Mesendoderm (in vitro differentiated cells): ENCODE measurements around the gene CCL2.
A peak's percentile ranks its signal among the peaks of the same experiment; 100 is the strongest.

Source experiments
- DNase-seq: peaks from one replicate; pipeline ENCODE4 v3.0.0; 2013
- H2AK5ac ChIP-seq: 2 replicates; pipeline ENCODE4 v1.6.1; 2013; ENCODE audit warnings: low read length, inconsistent platforms
- H2BK120ac ChIP-seq: 2 replicates; pipeline ENCODE4 v1.6.1; 2013; ENCODE audit warnings: low read depth, mild to moderate bottlenecking, low read length, moderate library complexity, mixed read lengths
- H2BK15ac ChIP-seq: replicated peaks from 2 replicates; pipeline ENCODE4 v1.6.1; 2013; ENCODE audit warnings: low read depth, mild to moderate bottlenecking, moderate library complexity
- H2BK5ac ChIP-seq: 2 replicates; pipeline ENCODE4 v1.6.1; 2013; ENCODE audit warnings: low read length, inconsistent platforms
- H3K18ac ChIP-seq: 2 replicates; pipeline ENCODE4 v1.6.1; 2013; ENCODE audit warnings: mild to moderate bottlenecking, low read length, mixed read lengths
- H3K23ac ChIP-seq: one replicate; pipeline ENCODE4 v1.6.1; 2013; ENCODE audit warnings: low read length
- H3K27ac ChIP-seq: 2 replicates; pipeline ENCODE4 v1.5.1; 2013; ENCODE audit warnings: low read depth, mild to moderate bottlenecking, inconsistent platforms, low read length, moderate library complexity
- H3K27me3 ChIP-seq: 2 replicates; pipeline ENCODE4 v1.6.1; 2013; ENCODE audit warnings: low read length, control low read depth, mild to moderate bottlenecking, inconsistent platforms; ENCODE audit not compliant: insufficient read depth, poor library complexity
- H3K36me3 ChIP-seq: 2 replicates; pipeline ENCODE4 v1.6.1; 2013; ENCODE audit warnings: low read length, inconsistent platforms; ENCODE audit not compliant: control insufficient read depth, insufficient read depth
- H3K4ac ChIP-seq: one replicate; pipeline ENCODE4 v1.6.1; 2013; ENCODE audit warnings: low read depth, mild to moderate bottlenecking, low read length, moderate library complexity
- H3K4me1 ChIP-seq: 2 replicates; pipeline ENCODE4 v1.6.1; 2013; ENCODE audit warnings: low read depth, low read length, inconsistent platforms; ENCODE audit not compliant: control insufficient read depth
- H3K4me2 ChIP-seq: 2 replicates; pipeline ENCODE4 v1.6.1; 2013; ENCODE audit warnings: low read length
- H3K4me3 ChIP-seq: 2 replicates; pipeline ENCODE4 v1.5.1; 2013; ENCODE audit warnings: mild to moderate bottlenecking, low read length
- H3K56ac ChIP-seq: one replicate; pipeline ENCODE4 v1.6.1; 2013; ENCODE audit warnings: low read length
- H3K79me1 ChIP-seq: 2 replicates; pipeline ENCODE4 v1.6.1; 2013; ENCODE audit warnings: low read length, inconsistent platforms
- H3K79me2 ChIP-seq: 2 replicates; pipeline ENCODE4 v1.6.1; 2013; ENCODE audit warnings: mild to moderate bottlenecking, low read length; ENCODE audit not compliant: control insufficient read depth, insufficient read depth
- H3K9ac ChIP-seq: 2 replicates; pipeline ENCODE4 v1.6.1; 2013; ENCODE audit warnings: low read length, inconsistent platforms
- H4K5ac ChIP-seq: one replicate; pipeline ENCODE4 v1.6.1; 2013; ENCODE audit warnings: low read length
- H4K8ac ChIP-seq: one replicate; pipeline ENCODE4 v1.6.1; 2013; ENCODE audit warnings: low read depth, mild to moderate bottlenecking, control low read depth, low read length, moderate library complexity
- WGBS: extraction: QIAGEN DNeasy Blood & Tissue Kit; methylation state at CpG from one replicate; pipeline ENCODE4 v1.1.7; 2013; ENCODE audit warnings: low lambda C conversion rate, missing lambda C conversion rate; ENCODE audit not compliant: insufficient coverage; ENCODE audit errors: extremely low coverage; 5-methylcytosine and 5-hydroxymethylcytosine counted together

Gene CCL2

DNA sequence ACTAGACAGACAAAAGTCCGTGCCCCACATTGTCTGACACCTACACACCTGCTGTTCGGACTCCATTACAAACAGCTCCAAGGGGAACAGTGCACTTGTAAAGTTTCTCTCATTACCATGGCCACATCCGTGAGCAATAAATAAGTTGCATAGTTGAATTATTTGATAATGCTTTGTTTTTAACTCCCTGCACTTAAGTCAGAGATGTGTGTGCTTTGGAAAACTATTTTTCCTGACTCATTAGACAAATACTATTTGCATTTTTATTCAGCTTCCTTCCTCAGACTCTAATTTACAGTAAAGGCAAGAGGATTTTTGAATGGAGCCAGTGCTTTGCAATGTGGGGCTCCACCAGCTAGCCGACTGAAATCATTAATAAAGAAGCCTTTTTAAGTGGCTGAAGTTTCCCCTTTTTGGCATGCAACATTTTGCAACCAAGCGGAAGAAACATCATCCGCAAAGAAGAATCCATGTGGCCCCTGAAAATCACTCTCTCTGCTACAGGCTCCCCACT lies 6.5 kb upstream of the CCL2 start:
- Histone ChIP-seq H3K27me3 (no peaks in the 10 kb centered on the region), H3K36me3 (no peaks in the 10 kb centered on the region), H3K27ac (no peak overlapping the region), H3K4me3 (no peak overlapping the region), H3K4me2 (no peak overlapping the region), H4K5ac (no peak overlapping the region), H2BK5ac (no peak overlapping the region), H3K4me1 (peaks cover 19% of the 10 kb centered on the region), H3K23ac (no peak overlapping the region), H3K79me2 (no peaks in the 10 kb centered on the region), H3K56ac (no peak overlapping the region), H3K18ac (no peak overlapping the region), H3K4ac (no peak overlapping the region), H2BK120ac (no peak overlapping the region), H2AK5ac (no peak overlapping the region), H3K9ac (no peak overlapping the region), H3K79me1 (no peaks in the 10 kb centered on the region), H2BK15ac (no peak overlapping the region), H4K8ac (no peak overlapping the region)
- no CpG with 5 or more reads among the region's 6 CpGs for WGBS
- no peak for DNase-seq

GRCh38 chr17:34249061-34249460 lies 6.0 kb upstream of the CCL2 start:
- H3K56ac ChIP-seq: no peak overlapping the region
- peaks cover 19% of the 10 kb centered on the region for H3K4me1 ChIP-seq
- H3K36me3 ChIP-seq: no peaks in the 10 kb centered on the region
- H3K79me2 ChIP-seq: no peaks in the 10 kb centered on the region
- no peak overlapping the region for H3K4me3 ChIP-seq
- H2BK5ac ChIP-seq: no peak overlapping the region
- H3K23ac ChIP-seq: no peak overlapping the region
- no peak overlapping the region for H3K9ac ChIP-seq
- H3K4me2 ChIP-seq: no peak overlapping the region
- no peak overlapping the region for H3K27ac ChIP-seq
- no peak overlapping the region for H4K5ac ChIP-seq
- DNase-seq: no peak
- no peak overlapping the region for H2BK120ac ChIP-seq
- H2AK5ac ChIP-seq: no peak overlapping the region
- no peaks in the 10 kb centered on the region for H3K27me3 ChIP-seq
- no CpG with 5 or more reads among the region's 1 CpG for WGBS
- H2BK15ac ChIP-seq: no peak overlapping the region
- H3K18ac ChIP-seq: no peak overlapping the region
- no peaks in the 10 kb centered on the region for H3K79me1 ChIP-seq
- H3K4ac ChIP-seq: no peak overlapping the region
- H4K8ac ChIP-seq: no peak overlapping the region

- no peak overlapping the region for H4K8ac ChIP-seq
- no peak overlapping the region for H2AK5ac ChIP-seq
- H4K5ac ChIP-seq: no peak overlapping the region
- WGBS: no CpG with 5 or more reads among the region's 1 CpG
- no peaks in the 10 kb centered on the region for H3K27me3 ChIP-seq
- no peaks in the 10 kb centered on the region for H3K79me2 ChIP-seq
- no peak for DNase-seq
- H3K4me2 ChIP-seq: no peak overlapping the region
- no peak overlapping the region for H2BK5ac ChIP-seq
- no peaks in the 10 kb centered on the region for H3K36me3 ChIP-seq
- H2BK120ac ChIP-seq: no peak overlapping the region
- H3K79me1 ChIP-seq: no peaks in the 10 kb centered on the region
- no peak overlapping the region for H3K9ac ChIP-seq
- H3K18ac ChIP-seq: no peak overlapping the region
- no peak overlapping the region for H3K4me3 ChIP-seq
- H3K56ac ChIP-seq: no peak overlapping the region
- H3K23ac ChIP-seq: no peak overlapping the region
- H3K4me1 ChIP-seq: peaks cover 21% of the 10 kb centered on the region
- no peak overlapping the region for H3K4ac ChIP-seq
- H2BK15ac ChIP-seq: no peak overlapping the region
- H3K27ac ChIP-seq: no peak overlapping the region
Measured at GRCh38 chr17:34249478-34249877, 5.6 kb upstream of the CCL2 start.

DNA sequence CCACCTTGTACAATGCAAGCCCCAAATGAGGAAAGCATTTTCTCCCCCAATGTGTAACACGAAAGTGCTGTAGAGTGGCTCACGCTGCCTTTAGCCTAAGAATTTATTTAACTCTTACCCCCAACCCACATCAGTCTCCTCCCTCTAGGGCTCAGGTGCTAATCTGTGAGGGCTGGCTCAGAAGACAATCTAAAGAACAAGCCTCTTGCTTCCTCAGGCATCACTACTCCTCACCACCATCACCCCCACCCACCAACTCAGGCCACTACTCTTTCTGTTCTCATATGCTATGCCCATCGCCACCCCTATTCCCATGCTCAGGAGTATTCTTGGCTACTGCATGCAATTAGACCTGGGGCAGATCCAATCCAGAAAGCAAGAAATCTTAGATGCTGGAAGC lies 3.9 kb upstream of the CCL2 start:
- Histone ChIP-seq H3K79me2 (no peaks in the 10 kb centered on the region), H3K18ac (no peak overlapping the region), H3K4me3 (no peak overlapping the region), H4K8ac (no peak overlapping the region), H2BK120ac (no peak overlapping the region), H3K4me2 (no peak overlapping the region), H3K27me3 (no peaks in the 10 kb centered on the region), H3K36me3 (no peaks in the 10 kb centered on the region), H4K5ac (no peak overlapping the region), H3K4me1 (peaks cover 30% of the 10 kb centered on the region), H2BK5ac (peak overlapping the region; percentile 51), H3K27ac (no peak overlapping the region), H2AK5ac (no peak overlapping the region), H2BK15ac (no peak overlapping the region), H3K56ac (peak overlapping the region; percentile 27), H3K79me1 (no peaks in the 10 kb centered on the region), H3K9ac (no peak overlapping the region), H3K23ac (no peak overlapping the region), H3K4ac (no peak overlapping the region)
- DNase-seq: no peak
- WGBS: no CpG with 5 or more reads among the region's 3 CpGs

DNA sequence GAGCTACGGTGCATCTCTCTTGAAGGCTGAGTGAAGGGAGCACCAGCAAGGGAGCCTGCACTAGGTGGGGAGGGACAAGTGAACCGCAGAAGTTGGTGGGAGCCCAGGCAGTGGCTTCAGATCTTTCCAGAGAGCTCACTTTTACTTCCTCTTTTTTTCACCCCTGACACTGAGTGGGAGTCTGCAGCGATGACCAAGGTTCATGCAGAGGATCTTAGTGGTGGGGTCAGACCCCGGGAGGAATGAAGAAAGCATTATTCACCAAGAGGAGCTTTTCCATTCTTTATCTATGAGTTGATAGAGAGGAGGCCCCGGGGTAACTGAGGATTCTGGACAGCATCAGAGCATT lies 3.0 kb upstream of the CCL2 start:
- H3K18ac ChIP-seq: peak overlapping the region; percentile 6
- H3K79me2 ChIP-seq: no peaks in the 10 kb centered on the region
- H3K27ac ChIP-seq: no peak overlapping the region
- H3K4me1 ChIP-seq: peaks cover 30% of the 10 kb centered on the region
- no peak overlapping the region for H2AK5ac ChIP-seq
- H4K5ac ChIP-seq: no peak overlapping the region
- WGBS: no CpG with 5 or more reads among the region's 5 CpGs
- H3K4me2 ChIP-seq: no peak overlapping the region
- peak overlapping the region; percentile 95 for H2BK120ac ChIP-seq
- no peak overlapping the region for H3K9ac ChIP-seq
- no peaks in the 10 kb centered on the region for H3K36me3 ChIP-seq
- H3K56ac ChIP-seq: peak overlapping the region; percentile 44
- H2BK15ac ChIP-seq: peak overlapping the region; percentile 4
- no peak for DNase-seq
- no peak overlapping the region for H3K4me3 ChIP-seq
- no peak overlapping the region for H4K8ac ChIP-seq
- H3K23ac ChIP-seq: no peak overlapping the region
- H2BK5ac ChIP-seq: no peak overlapping the region
- peak overlapping the region; percentile 78 for H3K4ac ChIP-seq
- no peaks in the 10 kb centered on the region for H3K79me1 ChIP-seq
- no peaks in the 10 kb centered on the region for H3K27me3 ChIP-seq

DNA sequence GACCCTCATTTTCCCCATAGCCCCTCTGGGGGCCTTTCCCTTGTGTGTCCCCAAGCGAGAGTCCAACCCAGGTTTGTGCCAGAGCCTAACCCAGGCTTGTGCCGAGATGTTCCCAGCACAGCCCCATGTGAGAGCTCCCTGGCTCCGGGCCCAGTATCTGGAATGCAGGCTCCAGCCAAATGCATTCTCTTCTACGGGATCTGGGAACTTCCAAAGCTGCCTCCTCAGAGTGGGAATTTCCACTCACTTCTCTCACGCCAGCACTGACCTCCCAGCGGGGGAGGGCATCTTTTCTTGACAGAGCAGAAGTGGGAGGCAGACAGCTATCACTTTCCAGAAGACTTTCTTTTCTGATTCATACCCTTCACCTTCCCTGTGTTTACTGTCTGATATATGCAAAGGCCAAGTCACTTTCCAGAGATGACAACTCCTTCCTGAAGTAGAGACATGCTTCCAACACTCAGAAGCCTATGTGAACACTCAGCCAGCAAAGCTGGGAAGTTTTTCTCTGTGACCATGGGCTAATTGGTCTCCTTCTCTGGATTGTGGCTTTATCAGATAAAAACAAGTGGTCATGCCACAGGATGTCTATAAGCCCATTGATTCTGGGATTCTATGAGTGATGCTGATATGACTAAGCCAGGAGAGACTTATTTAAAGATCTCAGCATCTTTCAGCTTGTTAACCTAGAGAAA lies 2.5 kb upstream of the CCL2 start:
- no peaks in the 10 kb centered on the region for H3K36me3 ChIP-seq
- DNase-seq: peak; percentile 56
- H3K18ac ChIP-seq: peak overlapping the region; percentile 6
- no peak overlapping the region for H3K27ac ChIP-seq
- H3K4me1 ChIP-seq: peaks cover 30% of the 10 kb centered on the region
- H3K9ac ChIP-seq: no peak overlapping the region
- H3K79me2 ChIP-seq: no peaks in the 10 kb centered on the region
- no peaks in the 10 kb centered on the region for H3K79me1 ChIP-seq
- peak overlapping the region; percentile 78 for H3K4ac ChIP-seq
- H3K23ac ChIP-seq: no peak overlapping the region
- no peak overlapping the region for H3K4me2 ChIP-seq
- H4K8ac ChIP-seq: no peak overlapping the region
- no peaks in the 10 kb centered on the region for H3K27me3 ChIP-seq
- no peak overlapping the region for H2BK5ac ChIP-seq
- H3K56ac ChIP-seq: peak overlapping the region; percentile 44
- H2BK120ac ChIP-seq: peak overlapping the region; percentile 95
- no CpG with 5 or more reads among the region's 6 CpGs for WGBS
- H2AK5ac ChIP-seq: no peak overlapping the region
- no peak overlapping the region for H4K5ac ChIP-seq
- H3K4me3 ChIP-seq: no peak overlapping the region
- no peak overlapping the region for H2BK15ac ChIP-seq
